ENCODE data around the gene BTBD9.

DNA sequence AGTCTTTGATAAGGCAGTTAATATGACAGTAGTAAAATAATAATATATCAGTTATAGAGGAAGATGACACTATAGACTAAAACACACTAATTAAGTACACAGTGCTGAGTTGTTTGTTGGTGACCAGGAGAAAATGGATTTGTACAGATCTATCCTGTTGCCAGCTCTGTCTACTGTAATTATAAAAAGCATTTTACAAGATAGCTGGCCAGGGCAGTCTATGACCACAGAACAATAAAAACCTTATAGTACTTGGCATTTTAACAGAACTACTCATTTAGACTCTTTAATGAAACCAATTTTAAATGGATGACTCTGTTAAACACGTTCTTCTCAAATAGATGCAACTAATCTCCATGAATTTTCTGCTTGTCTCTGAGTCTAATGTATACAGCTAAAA, 367.5 kb downstream of the BTBD9 start:
- TF ChIP-seq, protein P1, sequence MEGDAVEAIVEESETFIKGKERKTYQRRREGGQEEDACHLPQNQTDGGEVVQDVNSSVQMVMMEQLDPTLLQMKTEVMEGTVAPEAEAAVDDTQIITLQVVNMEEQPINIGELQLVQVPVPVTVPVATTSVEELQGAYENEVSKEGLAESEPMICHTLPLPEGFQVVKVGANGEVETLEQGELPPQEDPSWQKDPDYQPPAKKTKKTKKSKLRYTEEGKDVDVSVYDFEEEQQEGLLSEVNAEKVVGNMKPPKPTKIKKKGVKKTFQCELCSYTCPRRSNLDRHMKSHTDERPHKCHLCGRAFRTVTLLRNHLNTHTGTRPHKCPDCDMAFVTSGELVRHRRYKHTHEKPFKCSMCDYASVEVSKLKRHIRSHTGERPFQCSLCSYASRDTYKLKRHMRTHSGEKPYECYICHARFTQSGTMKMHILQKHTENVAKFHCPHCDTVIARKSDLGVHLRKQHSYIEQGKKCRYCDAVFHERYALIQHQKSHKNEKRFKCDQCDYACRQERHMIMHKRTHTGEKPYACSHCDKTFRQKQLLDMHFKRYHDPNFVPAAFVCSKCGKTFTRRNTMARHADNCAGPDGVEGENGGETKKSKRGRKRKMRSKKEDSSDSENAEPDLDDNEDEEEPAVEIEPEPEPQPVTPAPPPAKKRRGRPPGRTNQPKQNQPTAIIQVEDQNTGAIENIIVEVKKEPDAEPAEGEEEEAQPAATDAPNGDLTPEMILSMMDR (IDR thresholded peaks at IDR 0.05): no peak
- no peak for TF ChIP-seq POLR2A (IDR thresholded peaks at IDR 0.05)
